B cell (primary cell): ENCODE measurements around the gene RHOH. TPM values are rescaled to one million over a fixed set of nuclear protein-coding genes. Genes with fewer than 3 reads are reported as not detected.
A peak's percentile ranks its signal among the peaks of the same experiment; 100 is the strongest.

Experiments used
- ATAC-seq: fragments of 200-7000 bp; cut with Tn5 transposase; one replicate; pipeline ENCODE4 v1.10.0; 2021; ENCODE audit warnings: low read depth, mild to moderate bottlenecking, moderate number of reproducible peaks, moderate library complexity
- CTCF ChIA-PET: fragments of 350-600 bp; sonication (Branson Sonifier 250); formaldehyde crosslinking; loops from one replicate; lab custom pipeline; 2021; ENCODE audit warnings: antibody characterized with exemption, inconsistent platforms; lab: Charles Lee
- POLR2A ChIA-PET: fragments of 350-600 bp; sonication (Branson Sonifier 250); formaldehyde crosslinking; loops from one replicate; lab custom pipeline; 2021; ENCODE audit warnings: antibody characterized with exemption; lab: Charles Lee
- DNase-seq: peaks from one replicate; pipeline ENCODE4 v3.0.0; 2013
- H2AFZ ChIP-seq: 2 replicates; pipeline ENCODE4 v1.6.1; 2012; ENCODE audit warnings: mild to moderate bottlenecking, low read depth, low read length; ENCODE audit not compliant: insufficient read depth, poor library complexity, severe bottlenecking
- H3K27ac ChIP-seq, 2 donors: 1 replicate in 1 of 2; 2 replicates in 1 of 2; pipeline ENCODE4 v1.5.1; 2012 to 2013; ENCODE audit warnings: low read length in 2 of 2, mild to moderate bottlenecking in 2 of 2, moderate library complexity in 1 of 2
- H3K27me3 ChIP-seq, 4 experiments: fragments of 200-600 bp in 1 of 4; sonication (generic) in 1 of 4; replicated peaks in 1 of 4; 1 replicate in 2 of 4; 2 replicates in 2 of 4; pipeline versions ENCODE4 v1.6.1 to v1.7.0; 2013 to 2016; ENCODE audit warnings: low read length in 3 of 4, mild to moderate bottlenecking in 2 of 4, mixed read lengths in 1 of 4, moderate library complexity in 1 of 4; ENCODE audit not compliant: insufficient read depth in 4 of 4, control insufficient read depth in 3 of 4; ENCODE audit errors: control extremely low read depth in 1 of 4
- H3K36me3 ChIP-seq, 2 experiments: replicated peaks in 1 of 2; 1 replicate in 1 of 2; 2 replicates in 1 of 2; pipeline versions ENCODE4 v1.6.1 to v1.7.1; 2013; ENCODE audit warnings: low read length in 1 of 2; ENCODE audit not compliant: insufficient read depth in 2 of 2, control insufficient read depth in 1 of 2; ENCODE audit errors: control extremely low read depth in 1 of 2, extremely low read depth in 1 of 2
- H3K4me1 ChIP-seq, 2 donors: fragments of 200-600 bp in 1 of 2; sonication (generic) in 1 of 2; 1 replicate in 1 of 2; 2 replicates in 1 of 2; pipeline versions ENCODE4 v1.5.1 to v1.6.1; 2013 to 2017; ENCODE audit warnings: low read length in 2 of 2; ENCODE audit not compliant: control insufficient read depth in 2 of 2, insufficient read depth in 2 of 2
- H3K4me2 ChIP-seq: replicated peaks from 2 replicates; pipeline ENCODE3; 2012; ENCODE audit warnings: mild to moderate bottlenecking, low read depth, low read length; ENCODE audit not compliant: poor library complexity, severe bottlenecking
- H3K4me3 ChIP-seq, 5 experiments: fragments of 200-600 bp in 1 of 5; sonication (generic) in 1 of 5; 1 replicate in 3 of 5; 2 replicates in 2 of 5; pipeline versions ENCODE4 v1.5.1 to v1.7.0; 2011 to 2016; ENCODE audit warnings: low read length in 4 of 5, mild to moderate bottlenecking in 4 of 5, low read depth in 2 of 5, control low read depth in 1 of 5, moderate library complexity in 1 of 5; ENCODE audit not compliant: insufficient read depth in 1 of 5; ENCODE audit errors: control extremely low read depth in 1 of 5, extremely low read depth in 1 of 5
- H3K79me2 ChIP-seq: fragments of 200-600 bp; sonication (generic); one replicate; pipeline ENCODE4 v1.6.0; 2016; ENCODE audit warnings: low read length; ENCODE audit not compliant: control insufficient read depth, insufficient read depth
- H3K9ac ChIP-seq: fragments of 200-600 bp; sonication (generic); 2 replicates; pipeline ENCODE4 v1.6.1; 2017; ENCODE audit warnings: mild to moderate bottlenecking, low read length, moderate library complexity
- H3K9me3 ChIP-seq, 3 donors: one replicate each; pipeline versions ENCODE4 v1.6.1 to v1.7.1; 2013; ENCODE audit warnings: low read length in 2 of 3; ENCODE audit not compliant: control insufficient read depth in 2 of 3, insufficient read depth in 1 of 3; ENCODE audit errors: control extremely low read depth in 1 of 3
- H4K20me1 ChIP-seq: 2 replicates; pipeline ENCODE4 v1.6.0; 2012; ENCODE audit warnings: mild to moderate bottlenecking, low read length; ENCODE audit not compliant: insufficient read depth, control insufficient read depth, poor library complexity, severe bottlenecking
- H3K27ac Mint-ChIP-seq: one replicate; pipeline ENCODE4 v1.8.0; 2021; ENCODE audit warnings: mixed read lengths
- H3K27me3 Mint-ChIP-seq: one replicate; pipeline ENCODE4 v1.8.0; 2021; ENCODE audit warnings: mixed read lengths
- H3K4me1 Mint-ChIP-seq: one replicate; pipeline ENCODE4 v1.8.0; 2021; ENCODE audit warnings: mixed read lengths
- H3K4me3 Mint-ChIP-seq: one replicate; pipeline ENCODE4 v1.8.0; 2021; ENCODE audit warnings: mixed read lengths
- H3K9me3 Mint-ChIP-seq: one replicate; pipeline ENCODE4 v1.8.0; 2022; ENCODE audit warnings: mixed read lengths; ENCODE audit not compliant: insufficient read depth
- CTCF ChIP-seq: fragments of 200-600 bp; IDR thresholded peaks from one replicate; pipeline ENCODE4 v1.8.0; 2022; ENCODE audit warnings: antibody characterized with exemption, mild to moderate bottlenecking
- EZH2 ChIP-seq: IDR thresholded peaks from 2 replicates; pipeline ENCODE4 v1.6.1; 2012; ENCODE audit warnings: borderline replicate concordance, low read depth, mild to moderate bottlenecking, moderate library complexity, low read length; ENCODE audit not compliant: insufficient read depth, poor library complexity, severe bottlenecking
- WGBS: methylation state at CpG from one replicate; pipeline ENCODE4 v1.1.5; 2013; ENCODE audit warnings: missing lambda C conversion rate; ENCODE audit not compliant: insufficient coverage; 5-methylcytosine and 5-hydroxymethylcytosine counted together
- intact Hi-C: fragments of 100-400 bp; cut with micrococcal nuclease; formaldehyde crosslinking; loops from one replicate; pipeline ENCODE4 v1.10.0; 2022
- polyA plus RNA-seq: library from polyadenylated mRNA; depleted of rRNA; stranded (reverse); fragments of >200 nt; gene quantifications from 2 replicates; pipeline ENCODE4 v1.2.3, GENCODE V29; 2012
- total RNA-seq, 2 donors: library from RNA; stranded (reverse); fragments of 120-200 nt in 1 of 2; gene quantifications; 1 replicate in 1 of 2; 2 replicates in 1 of 2; pipeline versions ENCODE4 v1.2.3 to v1.2.4, GENCODE V29; 2013 to 2022

The RHOH gene
- total and polyA plus RNA-seq, 2 donors (not counting 1 experiment from before 2014, with no cell fraction given), result 118 to 209 TPM

GRCh38 chr4:40182954-40183353, 13.9 kb upstream of the RHOH start:
- CTCF ChIA-PET, result interaction anchor here (1.2 to 9.3 kb wide), 8 partner anchors 13 to 134 kb away, joined by 3 to 93 read pairs (median 8); partner anchors contain the start of gene RHOH
- intact Hi-C loops, result no loop called here
- ATAC-seq (no peak), DNase-seq (no peak)
- H4K20me1 ChIP-seq, result no peaks in the 10 kb centered on the region
- no peaks in the 10 kb centered on the region for H3K27me3 Mint-ChIP-seq
- POLR2A ChIA-PET, result interaction anchor here (0.7 kb wide), 1 partner anchor 143 kb away, joined by 5 read pairs; no protein-coding TSS in a partner anchor
- no peaks in the 10 kb centered on the region for H3K9me3 Mint-ChIP-seq
- H3K4me3 Mint-ChIP-seq, result peak overlapping the region; percentile 50
- TF ChIP-seq EZH2, result no peak
- TF ChIP-seq CTCF, result no peak
- 100% methylated on average over 1 of the region's 3 CpGs for WGBS
- peaks cover 19% of the 10 kb centered on the region for H3K79me2 ChIP-seq
- H3K27me3 ChIP-seq, result no peaks in the 10 kb centered on the region
- H3K4me2 ChIP-seq, result peak overlapping the region; percentile 20
- H3K4me1 ChIP-seq, result peaks cover 51 to 65% of the 10 kb centered on the region in 2 donors
- no peaks in the 10 kb centered on the region for H3K36me3 ChIP-seq
- H3K27ac ChIP-seq, result peak overlapping the region in 1 of 2 donors; percentile 13
- no peak overlapping the region for H3K4me3 ChIP-seq
- H3K9ac ChIP-seq, result no peak overlapping the region
- peaks cover 0 to 2% (median 0%) of the 10 kb centered on the region in 3 donors for H3K9me3 ChIP-seq
- no peak overlapping the region for H2AFZ ChIP-seq
- peak overlapping the region; percentile 34 for H3K27ac Mint-ChIP-seq
- peaks cover 64% of the 10 kb centered on the region for H3K4me1 Mint-ChIP-seq
